ENCODE results near the gene CALN1. TPM values are rescaled to one million over a fixed set of nuclear protein-coding genes. Genes with fewer than 3 reads are reported as not detected.
"Not testable (repeated sequence)": the region's sequence is repeated elsewhere in the genome, so short reads cannot be mapped to it uniquely, and the experiment has no call there.

The CALN1 gene
- polyA plus RNA-seq, 3 donors: 0.34 to 0.83 (median 0.46) TPM

- no peak for DNase-seq
Observed at GRCh38 chr7:71867626-71868025, 544.5 kb downstream of the CALN1 start.

- no peak for DNase-seq
Observed at GRCh38 chr7:71865172-71865571, 547.0 kb downstream of the CALN1 start.

- no peak for DNase-seq
Observed at GRCh38 chr7:71864130-71864529, 548.0 kb downstream of the CALN1 start.

GRCh38 chr7:71860572-71860971, 551.6 kb downstream of the CALN1 start:
- DNase-seq: no peak

GRCh38 chr7:71857338-71857737, 554.8 kb downstream of the CALN1 start:
- DNase-seq: no peak

- no peak for DNase-seq
Observed at GRCh38 chr7:71854546-71855397, 557.4 kb downstream of the CALN1 start.

- DNase-seq: no peak
Observed at GRCh38 chr7:71851776-71852498, 560.2 kb downstream of the CALN1 start.

GRCh38 chr7:71846160-71846559, 566.0 kb downstream of the CALN1 start:
- DNase-seq: peak; percentile 26

GRCh38 chr7:71843676-71844075, 568.5 kb downstream of the CALN1 start:
- DNase-seq: no peak

GRCh38 chr7:71842786-71843185, 569.4 kb downstream of the CALN1 start:
- no peak for DNase-seq

GRCh38 chr7:71842381-71842780, 569.8 kb downstream of the CALN1 start:
- DNase-seq: no peak

GRCh38 chr7:71835056-71835455, 577.1 kb downstream of the CALN1 start:
- no peak for DNase-seq

- DNase-seq: no peak
Observed at GRCh38 chr7:71829515-71829914, 582.6 kb downstream of the CALN1 start.

- no peak for DNase-seq
Observed at GRCh38 chr7:71828361-71828760, 583.8 kb downstream of the CALN1 start.

GRCh38 chr7:71826141-71826540, 586.0 kb downstream of the CALN1 start:
- no peak for DNase-seq

GRCh38 chr7:71824006-71824760, 588.0 kb downstream of the CALN1 start:
- DNase-seq: no peak

- DNase-seq: not testable (repeated sequence)
Observed at GRCh38 chr7:71822406-71822805, 589.7 kb downstream of the CALN1 start.

GRCh38 chr7:71817916-71818315, 594.2 kb downstream of the CALN1 start:
- DNase-seq: no peak

GRCh38 chr7:71808115-71808514, 604.0 kb downstream of the CALN1 start:
- DNase-seq: no peak

GRCh38 chr7:71804256-71804655, 607.9 kb downstream of the CALN1 start:
- DNase-seq: no peak

- DNase-seq: no peak
Observed at GRCh38 chr7:71801976-71802375, 610.2 kb downstream of the CALN1 start.

GRCh38 chr7:71800321-71800720, 611.8 kb downstream of the CALN1 start:
- no peak for DNase-seq

GRCh38 chr7:71795410-71795809, 616.7 kb downstream of the CALN1 start:
- DNase-seq: no peak

Measured in renal pelvis (tissue), 4 donors.